A549 (cell line): Measurements from ENCODE around the gene GALNT15.

Experiments used
- BHLHE40 ChIP-seq: IDR thresholded peaks from 2 replicates; pipeline ENCODE4 v1.6.1; 2012; ENCODE audit warnings: low read depth, low read length, inconsistent platforms
- CBX2 ChIP-seq: fragments of 200-600 bp; sonication (generic); IDR thresholded peaks from 2 replicates; pipeline ENCODE4 v1.6.1; 2016; ENCODE audit warnings: low read depth, mild to moderate bottlenecking, borderline replicate concordance
- EP300 ChIP-seq, 2 experiments: fragments of >200 bp; sonication (Bioruptor Twin); formaldehyde crosslinking; IDR thresholded peaks; 2 replicates in 1 of 2; 3 replicates in 1 of 2; pipeline ENCODE4 v1.6.1; 2016 to 2017
- FOSL2 ChIP-seq, 2 experiments: fragments of 450-650 bp in 1 of 2; fragments of >200 bp in 1 of 2; sonication (Bioruptor Twin) in 1 of 2; formaldehyde crosslinking; IDR thresholded peaks; 2 replicates each; pipeline versions ENCODE4 v1.5.0 to v1.6.1; 2016 to 2020; ENCODE audit warnings: mild to moderate bottlenecking in 1 of 2, moderate library complexity in 1 of 2
- HOXB5 ChIP-seq: fragments of 250-450 bp; sonication (Bioruptor Pico); IDR thresholded peaks from 2 replicates; pipeline ENCODE4 v1.5.0; 2020; ENCODE audit warnings: mild to moderate bottlenecking, moderate library complexity
- NPAS2 ChIP-seq: fragments of 250-450 bp; sonication (Bioruptor Pico); IDR thresholded peaks from 2 replicates; pipeline ENCODE4 v1.8.0; 2022; ENCODE audit warnings: mild to moderate bottlenecking, moderate library complexity, borderline replicate concordance
- NR3C1 ChIP-seq: fragments of >200 bp; sonication (Bioruptor Twin); formaldehyde crosslinking; IDR thresholded peaks from 3 replicates; pipeline ENCODE4 v1.6.1; 2017
- POLR2A ChIP-seq: IDR thresholded peaks from 2 replicates; pipeline ENCODE4 v1.6.1; 2012; ENCODE audit warnings: mild to moderate bottlenecking, low read length
- RFX5 ChIP-seq: fragments of 450-650 bp; IDR thresholded peaks from 2 replicates; pipeline ENCODE4 v1.7.1; 2014; ENCODE audit warnings: antibody characterized with exemption, mild to moderate bottlenecking, moderate library complexity
- SMC3 ChIP-seq: fragments of >200 bp; sonication (Bioruptor Twin); formaldehyde crosslinking; IDR thresholded peaks from 3 replicates; pipeline ENCODE4 v1.6.1; 2018; ENCODE audit warnings: inconsistent platforms
- TF ChIP-seq, protein P1 (sequence below): fragments of >200 bp; sonication (Bioruptor Twin); formaldehyde crosslinking; IDR thresholded peaks from 3 replicates; pipeline ENCODE4 v1.5.1; 2016
- TF ChIP-seq, protein P2 (sequence below): fragments of 250-450 bp; sonication (Bioruptor Pico); IDR thresholded peaks from 2 replicates; pipeline ENCODE4 v1.5.0; 2021; ENCODE audit warnings: mild to moderate bottlenecking, moderate library complexity, borderline replicate concordance

DNA sequence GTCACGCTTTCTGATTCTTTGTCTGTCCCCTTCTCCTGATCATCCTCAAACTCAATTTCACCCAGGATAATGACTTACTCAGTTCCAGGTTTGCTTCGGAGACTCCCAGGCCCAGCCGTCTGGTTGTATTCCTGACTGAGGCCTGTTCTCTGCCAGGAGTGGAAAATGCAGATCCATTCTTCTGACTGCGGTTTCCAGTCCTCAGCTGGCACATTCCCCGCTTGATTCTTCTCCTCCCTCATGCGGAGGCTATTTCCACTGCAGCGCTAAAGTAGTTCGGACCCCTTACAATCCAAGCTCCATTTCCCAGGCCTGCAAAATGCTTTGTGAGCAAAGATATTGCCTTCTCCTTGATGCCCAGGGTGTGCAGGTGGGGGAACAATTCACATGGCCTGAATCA, 47.2 kb upstream of the GALNT15 start:
- TF ChIP-seq RFX5 (no peak), POLR2A (no peak), NPAS2 (no peak), BHLHE40 (no peak), FOSL2 (IDR thresholded peaks at IDR 0.05) (no peak), FOSL2 (CRISPR knock-in tag; IDR thresholded peaks at IDR 0.05) (no peak), CBX2 (no peak), NR3C1 (no peak), EP300 (IDR thresholded peaks at IDR 0.05) (no peak), SMC3 (no peak), HOXB5 (CRISPR knock-in tag) (no peak)
- TF ChIP-seq, protein P1, sequence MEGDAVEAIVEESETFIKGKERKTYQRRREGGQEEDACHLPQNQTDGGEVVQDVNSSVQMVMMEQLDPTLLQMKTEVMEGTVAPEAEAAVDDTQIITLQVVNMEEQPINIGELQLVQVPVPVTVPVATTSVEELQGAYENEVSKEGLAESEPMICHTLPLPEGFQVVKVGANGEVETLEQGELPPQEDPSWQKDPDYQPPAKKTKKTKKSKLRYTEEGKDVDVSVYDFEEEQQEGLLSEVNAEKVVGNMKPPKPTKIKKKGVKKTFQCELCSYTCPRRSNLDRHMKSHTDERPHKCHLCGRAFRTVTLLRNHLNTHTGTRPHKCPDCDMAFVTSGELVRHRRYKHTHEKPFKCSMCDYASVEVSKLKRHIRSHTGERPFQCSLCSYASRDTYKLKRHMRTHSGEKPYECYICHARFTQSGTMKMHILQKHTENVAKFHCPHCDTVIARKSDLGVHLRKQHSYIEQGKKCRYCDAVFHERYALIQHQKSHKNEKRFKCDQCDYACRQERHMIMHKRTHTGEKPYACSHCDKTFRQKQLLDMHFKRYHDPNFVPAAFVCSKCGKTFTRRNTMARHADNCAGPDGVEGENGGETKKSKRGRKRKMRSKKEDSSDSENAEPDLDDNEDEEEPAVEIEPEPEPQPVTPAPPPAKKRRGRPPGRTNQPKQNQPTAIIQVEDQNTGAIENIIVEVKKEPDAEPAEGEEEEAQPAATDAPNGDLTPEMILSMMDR, result no peak
- TF ChIP-seq, protein P2, sequence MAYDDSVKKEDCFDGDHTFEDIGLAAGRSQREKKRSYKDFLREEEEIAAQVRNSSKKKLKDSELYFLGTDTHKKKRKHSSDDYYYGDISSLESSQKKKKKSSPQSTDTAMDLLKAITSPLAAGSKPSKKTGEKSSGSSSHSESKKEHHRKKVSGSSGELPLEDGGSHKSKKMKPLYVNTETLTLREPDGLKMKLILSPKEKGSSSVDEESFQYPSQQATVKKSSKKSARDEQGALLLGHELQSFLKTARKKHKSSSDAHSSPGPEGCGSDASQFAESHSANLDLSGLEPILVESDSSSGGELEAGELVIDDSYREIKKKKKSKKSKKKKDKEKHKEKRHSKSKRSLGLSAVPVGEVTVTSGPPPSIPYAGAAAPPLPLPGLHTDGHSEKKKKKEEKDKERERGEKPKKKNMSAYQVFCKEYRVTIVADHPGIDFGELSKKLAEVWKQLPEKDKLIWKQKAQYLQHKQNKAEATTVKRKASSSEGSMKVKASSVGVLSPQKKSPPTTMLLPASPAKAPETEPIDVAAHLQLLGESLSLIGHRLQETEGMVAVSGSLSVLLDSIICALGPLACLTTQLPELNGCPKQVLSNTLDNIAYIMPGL (CRISPR knock-in tag), result no peak
